Ovary (tissue), 3 donors: Measurements from ENCODE around the gene SMARCB1.

ENCODE experiments used
- CTCF ChIP-seq, 3 donors: fragments of 450-650 bp in 2 of 3; fragments of 200-600 bp in 1 of 3; IDR thresholded peaks; one replicate each; pipeline versions ENCODE4 v1.5.1 to v1.8.0; 2016 to 2022; ENCODE audit warnings: antibody characterized with exemption in 3 of 3, mild to moderate bottlenecking in 1 of 3
- POLR2A ChIP-seq: fragments of 450-650 bp; IDR thresholded peaks from one replicate; pipeline ENCODE4 v1.6.1; 2017; ENCODE audit warnings: antibody characterized with exemption, mild to moderate bottlenecking, moderate library complexity
- donor health status: DM: no; HTN: no; CAD: no.

- TF ChIP-seq CTCF (IDR thresholded peaks at IDR 0.05) (no peak), POLR2A (no peak)
Observed at GRCh38 chr22:23752750-23753149, 34.0 kb upstream of the SMARCB1 start.
